HG03159 (cell line): ENCODE measurements around the gene NOL4L.

Experiments used
- ATAC-seq: cut with Tn5 transposase; IDR thresholded peaks from one replicate; pipeline ENCODE4 v1.9.1; 2021; ENCODE audit warnings: mild to moderate bottlenecking, moderate library complexity; ENCODE audit not compliant: unreplicated experiment

The NOL4L gene

DNA sequence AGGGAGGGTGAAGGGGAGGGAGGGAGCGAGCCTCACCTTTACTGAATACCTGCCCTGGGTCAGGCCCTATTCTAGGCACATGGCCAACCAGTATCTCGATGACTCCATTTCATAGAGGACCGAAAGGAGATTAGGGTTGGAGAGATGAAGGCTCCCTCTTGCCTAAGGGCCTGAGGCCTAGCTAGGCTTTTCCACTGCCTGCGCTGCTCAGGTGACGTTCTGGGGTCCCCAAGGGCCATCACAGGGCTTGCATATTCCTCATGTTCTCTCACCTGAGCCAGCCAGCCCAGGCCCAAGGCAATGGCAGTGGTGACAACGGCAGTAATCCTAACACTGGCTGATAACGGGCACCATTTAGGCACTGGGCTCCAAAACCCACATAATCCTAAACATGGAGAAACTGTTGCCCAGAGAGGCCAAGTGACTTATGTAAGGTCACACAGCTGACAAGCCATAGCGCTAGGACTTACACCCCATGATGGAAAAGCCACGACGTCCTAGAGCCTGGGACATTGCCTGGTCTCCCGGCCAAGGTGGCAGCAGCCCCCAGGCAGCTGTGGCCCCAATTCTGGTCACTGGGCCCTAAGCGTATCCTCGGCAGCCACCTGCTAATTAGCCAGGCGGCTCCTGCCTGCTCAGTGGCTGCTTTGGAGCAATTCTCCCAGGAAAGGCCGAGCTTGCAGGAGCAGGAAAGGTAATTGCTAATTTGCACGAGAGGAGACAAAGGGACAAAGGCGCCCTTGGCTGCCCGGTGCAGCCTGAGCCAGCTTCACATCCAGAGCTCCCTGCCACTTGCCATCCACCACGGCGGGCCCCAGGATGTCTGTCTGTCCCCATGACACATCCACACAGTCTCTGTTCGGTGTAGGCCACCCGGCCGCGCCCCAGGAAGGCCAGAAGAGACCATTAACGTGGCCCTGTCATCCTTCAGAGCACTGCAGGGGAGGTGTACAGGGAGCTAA lies 21.5 kb downstream of the NOL4L start:
- ATAC-seq: no peak

DNA sequence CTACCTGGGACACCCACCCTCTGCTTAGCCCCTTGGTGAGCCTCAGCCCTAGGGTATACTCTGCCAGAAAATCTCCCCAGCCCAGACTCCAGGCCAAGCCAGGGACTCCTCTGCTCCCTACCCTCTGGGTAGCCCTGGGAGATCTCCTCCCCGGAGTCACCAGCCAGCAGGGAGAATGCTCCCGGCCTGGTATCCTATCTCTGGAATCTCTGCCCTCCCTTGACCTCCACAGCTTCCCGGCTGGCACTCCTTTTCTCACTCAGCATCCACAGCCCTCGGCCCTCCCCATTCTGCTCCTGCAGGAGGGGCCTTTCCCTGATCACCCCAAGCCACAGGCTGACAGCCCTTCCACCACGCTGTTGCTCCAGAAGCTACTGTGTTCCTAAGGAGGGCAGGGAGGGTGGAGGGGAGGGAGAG lies 22.6 kb downstream of the NOL4L start:
- ATAC-seq: no peak

DNA sequence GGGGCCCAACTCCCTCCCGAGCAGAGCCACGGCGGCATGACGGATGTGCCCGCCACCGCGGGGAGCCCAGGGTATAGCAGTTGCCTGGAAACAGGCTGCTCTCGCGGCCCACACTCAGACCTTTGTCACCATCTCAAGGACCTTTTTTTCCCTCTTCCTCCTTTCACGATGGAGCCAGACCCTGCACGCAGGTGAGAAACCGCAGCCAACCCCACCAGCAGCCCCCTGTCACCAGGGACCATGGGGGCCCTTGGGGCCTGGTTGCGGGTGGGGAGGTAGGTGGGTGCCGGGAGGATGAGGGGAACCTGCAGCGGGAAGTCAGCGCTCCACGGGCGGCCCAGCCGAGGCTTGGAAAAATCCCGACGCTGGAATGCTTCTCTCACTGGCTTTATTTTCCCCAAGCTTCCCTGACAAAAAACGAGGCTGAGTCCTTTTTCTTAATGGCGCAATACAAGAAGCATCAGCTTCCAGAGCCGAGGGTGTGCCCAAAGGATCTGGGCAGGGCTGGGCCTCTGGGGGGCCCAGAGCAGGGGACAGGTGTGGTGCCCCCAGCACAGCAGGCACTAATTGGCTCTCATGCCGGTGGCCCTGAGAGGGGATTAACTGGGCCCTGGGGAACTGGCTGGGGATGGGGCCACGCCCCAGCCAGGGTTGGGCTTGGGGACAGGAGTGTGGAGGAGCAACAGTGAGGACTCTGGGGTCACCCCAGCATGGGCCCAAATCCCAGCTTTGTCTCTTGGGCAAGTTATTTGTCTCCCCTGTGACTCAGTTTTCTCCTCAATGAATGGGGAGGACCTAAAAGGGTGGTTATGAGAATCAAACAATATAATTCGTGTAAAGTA lies 23.9 kb downstream of the NOL4L start:
- no peak for ATAC-seq

DNA sequence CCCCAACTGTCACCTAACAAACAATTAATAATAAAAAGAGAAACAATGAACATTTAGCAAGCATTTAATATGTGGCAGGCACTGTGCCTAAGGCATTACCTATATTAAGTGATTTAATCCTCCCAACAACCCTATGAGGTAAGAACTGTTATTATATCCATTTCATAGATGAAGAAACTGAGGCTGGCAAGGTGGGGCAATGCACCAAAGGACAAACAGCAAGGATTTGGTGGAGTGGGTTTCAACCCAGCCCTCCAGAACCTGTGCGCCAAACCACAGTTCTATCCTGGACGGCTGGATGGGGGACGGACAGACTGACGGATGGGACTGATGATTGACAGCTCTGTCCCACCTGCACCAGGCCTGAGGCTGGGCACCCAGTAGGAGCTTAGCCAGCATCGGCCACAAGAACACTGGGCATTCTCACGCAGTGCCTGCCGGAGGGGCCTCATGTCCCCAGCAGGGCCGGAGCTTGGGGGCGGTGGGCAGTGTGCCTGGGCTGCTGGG lies 24.6 kb downstream of the NOL4L start:
- no peak for ATAC-seq

DNA sequence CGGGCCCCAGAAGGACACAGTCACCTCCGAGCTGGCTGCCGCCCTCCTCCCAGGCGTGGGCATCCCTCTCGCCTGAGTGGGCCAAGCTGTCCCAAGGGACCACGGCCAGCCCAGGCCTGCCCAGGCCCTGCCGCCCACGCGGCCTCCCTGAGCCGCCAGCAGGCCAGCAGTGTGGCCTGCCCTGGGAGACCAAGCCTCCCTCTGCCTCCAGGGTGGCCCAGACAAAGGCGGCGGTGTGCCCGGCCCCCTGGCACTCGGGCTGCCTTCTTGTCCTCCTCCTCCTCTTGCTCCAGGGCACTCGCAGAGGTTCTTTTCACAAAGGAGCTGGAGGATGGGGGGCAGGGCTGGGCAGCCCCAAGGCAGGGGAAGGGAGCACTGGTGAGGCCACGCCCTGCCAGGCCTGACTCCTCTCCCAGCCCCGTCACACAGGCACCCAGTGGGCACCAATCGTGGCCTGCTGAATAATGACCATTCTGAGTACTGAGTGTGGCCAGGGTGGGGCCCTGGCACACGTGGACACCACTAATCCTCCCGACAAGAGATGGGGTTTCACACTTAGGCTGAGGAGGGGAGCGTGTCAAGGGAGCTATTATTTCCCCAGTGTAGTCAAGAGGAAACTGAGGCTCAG lies 25.3 kb downstream of the NOL4L start:
- ATAC-seq: no peak

DNA sequence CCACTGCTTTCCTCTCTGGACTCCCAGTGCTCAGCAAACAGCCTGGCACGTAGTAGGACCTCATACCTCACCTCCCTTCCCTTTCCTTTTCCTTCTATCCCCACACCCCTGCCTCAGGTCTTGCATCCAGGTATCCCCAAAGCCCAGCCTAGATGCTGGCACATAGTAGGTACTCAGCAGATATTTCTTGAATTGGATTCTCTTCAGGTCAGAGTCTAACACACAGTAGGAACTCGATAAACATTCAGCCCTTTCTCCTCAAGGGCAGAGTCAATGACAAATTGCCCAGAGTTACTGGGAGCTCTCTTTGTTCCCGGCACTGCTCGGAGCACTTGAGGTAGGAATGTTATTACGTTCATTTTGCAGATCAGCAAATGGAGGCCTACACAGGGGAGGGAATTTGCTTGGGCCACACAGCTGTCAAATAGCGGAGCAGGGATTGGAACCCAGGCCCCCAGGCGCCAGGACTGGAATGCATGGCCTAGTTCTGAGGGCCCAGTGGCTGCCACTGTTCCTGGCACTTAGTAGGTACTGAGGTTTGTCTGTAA lies 25.9 kb downstream of the NOL4L start:
- no peak for ATAC-seq

DNA sequence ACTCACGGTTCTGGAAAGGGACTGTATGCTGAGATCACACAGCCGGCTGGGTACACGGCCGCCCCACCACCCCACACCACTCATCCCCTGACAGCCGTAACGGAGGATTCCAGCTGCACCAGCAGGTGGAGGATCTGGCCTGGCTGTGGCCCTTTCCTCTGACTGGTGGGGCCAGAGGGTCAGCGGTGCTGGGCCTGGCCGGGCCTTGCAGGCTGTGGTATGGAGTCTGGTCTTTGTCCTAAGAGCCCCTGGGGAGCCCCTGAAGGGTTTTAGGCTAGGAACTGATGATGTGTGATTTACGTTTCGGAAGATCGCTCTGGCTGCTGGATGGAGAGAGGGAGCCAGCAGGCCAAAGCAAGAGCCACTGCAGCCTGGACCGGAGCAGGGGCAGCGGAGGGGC lies 26.6 kb downstream of the NOL4L start:
- ATAC-seq: no peak

DNA sequence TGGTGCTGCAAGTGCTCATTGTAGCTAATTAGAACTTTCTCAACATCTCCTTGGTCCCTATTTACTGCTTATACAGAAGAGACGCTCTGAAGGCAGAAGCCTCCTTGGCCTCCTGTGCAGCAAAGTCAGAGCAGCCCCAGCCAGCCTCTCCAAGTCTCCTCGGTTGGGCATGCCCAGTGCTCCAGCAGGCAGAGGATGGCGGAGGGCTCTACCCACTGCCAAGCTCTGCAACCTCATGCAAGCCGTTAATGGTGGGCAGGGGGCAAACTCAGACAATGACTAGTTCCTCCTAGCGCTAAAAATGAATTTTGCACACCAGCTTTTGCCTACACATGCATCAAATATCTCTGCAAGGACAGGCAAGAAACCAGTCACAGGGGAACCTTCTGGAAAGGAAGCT lies 27.8 kb downstream of the NOL4L start:
- ATAC-seq: no peak

DNA sequence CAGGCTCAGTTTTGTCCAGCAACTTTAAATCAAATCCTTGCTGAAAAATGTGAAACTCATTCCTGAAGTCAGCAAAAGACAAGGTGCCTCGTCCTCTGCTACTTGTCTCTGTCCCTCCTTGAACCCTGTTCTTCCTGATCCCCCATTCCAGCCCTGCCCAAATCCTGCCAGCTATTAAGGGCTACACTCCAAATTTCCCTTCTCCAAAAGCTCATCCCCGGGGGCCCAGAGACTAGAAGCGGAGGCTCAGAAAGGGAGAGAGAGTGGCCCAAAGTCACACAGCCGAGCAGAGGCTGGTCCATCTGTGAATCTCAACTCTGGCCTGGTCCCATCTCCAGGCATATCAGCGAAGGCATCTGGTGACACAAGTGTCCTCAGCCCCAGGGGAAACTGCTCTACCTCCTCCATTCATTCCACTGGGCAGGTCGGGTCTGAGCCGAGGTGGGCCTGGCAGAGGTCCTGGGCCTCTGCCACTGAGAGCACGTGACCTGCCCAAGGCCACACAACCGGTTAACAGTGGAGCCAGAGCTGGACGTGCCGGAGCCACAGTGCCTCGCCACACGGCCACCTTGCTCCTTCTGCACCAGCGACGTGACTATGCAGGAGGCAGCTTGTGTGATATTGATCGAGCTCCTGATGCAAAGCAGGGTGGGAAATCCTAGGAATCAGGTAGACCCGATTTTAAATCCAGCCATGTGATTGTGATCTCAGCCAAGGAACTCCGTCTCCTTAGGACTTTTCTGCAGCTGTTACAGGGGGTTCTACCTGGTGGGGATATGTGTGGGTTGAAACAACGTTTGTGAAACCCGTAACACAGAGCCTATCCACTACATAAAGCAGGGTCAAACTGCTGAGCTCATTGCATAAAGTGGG lies 28.6 kb downstream of the NOL4L start:
- no peak for ATAC-seq

DNA sequence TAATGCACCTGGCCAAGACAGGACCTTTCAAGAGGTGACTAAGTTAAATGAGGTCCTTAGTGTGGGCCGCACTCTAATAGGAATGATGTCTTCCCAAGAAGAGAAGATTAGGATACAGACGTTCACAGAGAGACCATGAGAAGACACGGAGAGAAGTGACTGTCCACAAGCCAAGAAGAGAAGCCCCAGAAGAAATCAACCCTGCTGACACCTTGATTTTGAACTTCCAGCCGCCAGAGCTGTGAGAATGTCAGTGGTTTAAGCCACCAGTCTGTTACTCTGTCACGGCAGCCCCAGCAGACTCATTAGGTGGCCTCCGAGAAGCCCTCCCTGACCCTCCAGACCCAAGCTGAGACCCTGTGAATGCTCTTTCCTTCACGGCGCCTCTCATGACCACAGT lies 29.5 kb downstream of the NOL4L start:
- no peak for ATAC-seq

DNA sequence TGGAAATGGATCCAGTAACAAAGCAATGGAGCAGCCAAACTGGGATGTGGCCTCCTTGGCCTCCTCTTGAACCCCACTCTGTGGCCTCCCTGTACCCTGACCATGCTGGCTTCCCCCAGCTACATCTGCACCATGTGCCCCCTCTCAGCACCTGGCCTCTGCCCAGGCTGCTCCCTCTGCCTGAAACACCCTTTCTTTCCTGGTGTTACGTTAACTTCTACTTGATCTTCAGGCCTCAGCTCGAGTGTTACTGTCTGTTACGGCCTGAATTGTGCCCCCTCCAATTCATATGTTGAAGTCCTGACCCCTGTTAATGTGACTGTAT lies 30.2 kb downstream of the NOL4L start:
- ATAC-seq: no peak

DNA sequence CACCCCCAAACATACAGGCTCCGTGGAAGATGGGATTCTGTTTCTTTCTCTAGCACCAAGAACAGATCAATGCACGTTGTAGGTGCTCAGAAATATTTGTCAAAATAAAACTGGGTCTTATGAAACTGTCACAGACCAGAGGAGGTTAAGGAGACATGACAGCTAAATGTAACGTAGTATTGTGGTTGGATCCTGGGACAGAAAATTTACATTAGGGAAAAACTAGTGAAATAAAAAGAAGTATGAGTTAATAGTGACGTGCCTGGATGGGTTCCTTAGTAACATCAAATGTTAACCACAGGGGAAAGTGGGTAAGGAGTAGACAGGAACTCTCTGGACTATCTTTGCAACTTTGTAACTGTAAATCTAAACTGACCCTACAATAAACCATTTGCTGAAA lies 31.5 kb downstream of the NOL4L start:
- ATAC-seq: no peak

DNA sequence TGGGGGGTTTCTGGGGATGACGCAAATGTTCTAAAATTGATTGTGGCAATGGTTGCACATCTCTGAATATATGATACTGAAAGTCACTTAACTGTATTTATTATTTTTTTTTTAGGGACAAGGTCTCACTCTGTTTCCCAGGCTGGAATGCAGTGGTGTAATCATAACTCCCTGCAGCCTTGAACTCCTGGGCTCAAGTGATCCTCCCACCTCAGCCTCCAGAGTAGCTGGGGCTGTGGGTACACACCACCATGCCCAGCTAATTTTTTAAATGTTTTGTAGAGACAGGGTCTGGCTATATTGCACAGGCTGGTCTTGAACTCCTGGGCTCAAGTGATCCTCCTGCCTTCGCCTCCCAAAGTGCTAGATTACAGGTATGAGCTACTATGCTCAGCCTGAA lies 33.4 kb downstream of the NOL4L start:
- ATAC-seq: no peak

DNA sequence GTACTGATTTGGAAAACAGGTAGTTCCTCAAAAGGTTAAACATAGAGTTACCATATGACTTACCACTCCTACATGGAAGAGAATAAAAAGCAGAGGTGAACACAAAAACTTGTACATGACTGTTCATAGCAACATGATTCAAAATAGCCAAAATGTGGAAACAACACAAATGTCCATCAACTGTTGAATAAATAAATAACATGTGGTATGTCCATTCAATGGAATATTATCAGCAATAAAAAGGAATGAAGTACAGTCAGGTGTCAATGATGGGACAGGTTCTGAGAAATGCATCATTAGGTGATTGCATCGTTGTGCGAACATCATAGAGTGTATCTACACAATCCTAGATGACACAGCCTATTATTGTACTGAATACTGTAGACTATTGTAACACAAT lies 35.3 kb downstream of the NOL4L start:
- no peak for ATAC-seq

DNA sequence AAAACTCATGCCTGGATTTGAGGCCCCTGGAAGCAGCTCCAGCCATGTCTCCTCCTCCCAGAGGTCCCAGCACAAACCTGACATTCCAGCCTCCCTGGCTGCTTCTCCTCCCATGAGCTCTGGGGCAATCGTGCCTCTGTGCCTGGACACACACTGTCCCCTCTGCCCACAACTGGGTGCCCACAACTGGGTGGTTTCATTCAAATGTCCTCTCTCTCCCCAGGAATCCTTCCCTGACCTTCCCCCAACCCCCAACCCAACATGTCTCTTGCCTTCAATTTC lies 37.4 kb downstream of the NOL4L start:
- ATAC-seq: no peak

DNA sequence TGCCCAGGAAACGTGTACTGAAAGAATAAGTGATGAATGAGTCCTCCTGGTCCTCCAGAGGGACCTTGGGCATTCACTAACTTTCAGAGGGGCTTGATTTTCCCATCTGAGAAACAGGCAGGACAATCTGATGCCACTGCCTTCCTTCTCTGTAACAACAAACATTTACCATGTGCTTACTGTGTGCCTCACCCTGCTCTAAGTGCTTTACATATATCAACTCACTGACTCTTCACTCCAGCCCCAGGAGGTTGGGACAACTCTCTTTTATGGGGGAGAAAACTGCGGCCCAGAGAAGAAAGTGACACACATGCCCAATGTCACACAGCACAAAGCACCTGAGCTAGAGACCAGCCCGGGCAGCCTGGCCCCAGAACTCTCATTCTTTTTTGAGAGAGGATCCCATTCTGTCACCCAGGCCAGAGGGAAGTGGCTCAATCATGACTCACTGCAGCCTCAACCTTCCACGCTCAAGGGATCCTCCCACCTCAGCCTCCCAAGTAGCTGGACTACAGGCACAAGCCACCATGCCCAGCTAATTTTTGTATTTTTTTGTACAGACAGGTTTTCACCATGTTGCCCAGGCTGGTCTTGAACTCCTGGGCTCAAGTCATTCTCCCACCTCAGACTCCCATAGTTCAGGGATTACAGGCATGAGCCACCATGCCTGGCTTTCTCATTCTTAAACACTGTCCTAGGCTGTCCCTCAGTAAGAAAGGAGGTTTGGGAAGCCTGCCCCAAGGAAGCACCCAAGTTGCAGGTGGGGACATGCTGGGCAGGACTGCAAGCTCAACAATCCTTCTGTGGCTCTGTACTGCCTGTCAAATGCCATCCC lies 38.0 kb downstream of the NOL4L start:
- ATAC-seq: no peak

DNA sequence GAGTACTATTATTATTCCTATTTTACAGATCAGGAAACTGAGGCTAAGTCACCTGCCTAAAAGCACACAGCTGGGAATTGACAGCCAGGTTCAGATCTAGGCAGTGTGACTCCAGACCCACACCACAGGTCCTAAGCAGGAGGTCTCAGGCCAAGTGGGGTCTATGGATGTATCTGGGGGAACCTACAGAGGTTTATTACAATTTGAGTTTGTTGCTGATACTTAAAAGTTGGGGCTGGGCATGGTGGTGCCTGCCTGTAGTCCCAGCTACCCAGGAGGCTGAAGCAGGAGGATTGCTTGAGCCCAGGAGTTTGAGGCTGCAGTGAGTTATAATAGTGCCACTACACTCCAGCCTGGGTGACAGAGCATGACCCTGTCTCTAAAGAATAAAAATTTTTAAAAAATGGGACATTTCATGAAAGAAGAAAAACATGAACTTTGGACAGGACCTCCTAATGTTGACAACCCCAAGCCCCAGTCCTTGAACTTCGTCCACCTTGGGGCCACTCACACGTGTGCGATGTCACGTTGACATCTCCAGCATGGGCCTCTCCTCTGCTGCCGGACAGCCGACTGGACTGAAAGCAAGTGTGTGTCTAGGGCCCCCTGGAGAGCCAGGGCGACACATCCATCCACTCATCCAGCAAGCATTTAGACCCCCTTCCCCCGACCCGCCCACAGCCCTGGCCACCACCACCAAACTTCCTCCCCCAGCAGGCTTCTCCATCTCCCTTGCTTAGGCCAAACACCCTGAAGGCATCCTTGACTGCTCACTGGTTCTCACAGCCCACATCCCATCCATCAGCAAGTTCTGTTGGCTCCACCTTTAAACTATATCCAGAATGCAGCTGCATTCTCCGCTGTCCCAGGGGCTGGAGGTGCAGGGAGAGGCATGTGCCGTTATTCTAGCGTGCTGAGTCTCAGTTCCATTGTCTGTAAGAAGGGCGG lies 40.0 kb downstream of the NOL4L start:
- no peak for ATAC-seq

DNA sequence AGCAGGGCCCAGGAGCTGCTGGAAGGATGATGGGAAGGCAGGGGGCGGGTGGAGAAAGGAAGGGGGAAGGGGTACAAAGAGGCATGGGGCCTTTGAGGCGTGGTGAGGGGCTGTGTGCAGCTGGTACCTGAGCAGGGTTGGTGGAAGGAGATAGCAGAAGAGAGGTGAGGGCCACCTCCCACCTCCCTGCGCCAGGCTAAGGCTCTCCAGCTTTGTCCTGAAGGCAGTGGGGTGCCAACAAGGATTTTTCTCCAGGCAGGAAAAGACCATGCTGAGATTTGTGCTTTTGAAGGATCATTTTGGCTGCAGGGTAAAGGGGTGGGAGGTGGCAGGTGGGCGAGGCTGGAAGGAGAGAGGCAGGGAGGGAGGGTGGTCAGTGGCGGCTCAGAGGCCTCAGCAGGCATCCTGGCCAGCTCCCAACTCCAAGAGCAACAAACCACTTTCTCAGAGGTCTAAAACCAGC lies 40.8 kb downstream of the NOL4L start:
- no peak for ATAC-seq
